Fibroblast of lung (primary cell): ENCODE results near the gene ITPK1.

Experiments
- EZH2 ChIP-seq: IDR thresholded peaks from 2 replicates; pipeline ENCODE4 v1.5.1; 2012; ENCODE audit warnings: low read length, control low read depth, mild to moderate bottlenecking; ENCODE audit errors: missing control alignments
- TF ChIP-seq, protein P1 (sequence below), 2 donors: IDR thresholded peaks in 1 of 2; conservative IDR thresholded peaks in 1 of 2; 1 replicate in 1 of 2; 2 replicates in 1 of 2; pipeline ENCODE4 v1.5.1; 2011 to 2012; ENCODE audit warnings: low read length in 2 of 2, control low read depth in 1 of 2, inconsistent platforms in 1 of 2, low read depth in 1 of 2, mild to moderate bottlenecking in 1 of 2

DNA sequence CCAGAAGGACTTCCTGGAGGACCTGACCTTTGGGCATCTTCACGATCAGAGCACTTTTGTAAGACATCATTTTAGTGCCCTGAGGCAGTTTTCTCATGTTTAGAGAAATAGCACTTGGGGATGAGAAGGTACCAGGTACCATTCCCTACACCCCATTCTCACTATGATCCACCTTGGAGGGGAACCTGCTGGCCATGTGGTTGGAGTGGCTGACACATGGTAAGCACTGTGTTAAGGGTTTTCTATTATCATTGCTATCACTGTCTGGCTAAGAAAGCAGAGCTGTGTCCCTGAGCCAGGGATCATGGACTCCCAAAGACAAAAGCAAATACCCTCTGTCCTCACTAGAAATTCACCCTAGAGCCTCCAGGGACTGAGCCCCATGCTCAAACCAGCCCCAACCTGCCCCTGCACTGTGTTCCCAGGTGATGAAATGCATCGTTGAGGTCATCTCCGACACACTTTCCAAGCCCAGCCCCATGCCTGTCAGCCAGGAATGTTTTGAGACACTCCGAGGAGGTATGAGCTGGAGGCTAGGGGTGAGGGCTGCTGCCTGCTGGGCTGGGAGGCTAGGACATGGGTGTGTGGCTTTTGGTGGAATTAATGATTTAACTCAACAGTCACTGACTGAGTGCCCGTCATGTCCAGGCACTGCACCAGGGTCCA lies 189.4 kb downstream of the ITPK1 start:
- TF ChIP-seq, protein P1, sequence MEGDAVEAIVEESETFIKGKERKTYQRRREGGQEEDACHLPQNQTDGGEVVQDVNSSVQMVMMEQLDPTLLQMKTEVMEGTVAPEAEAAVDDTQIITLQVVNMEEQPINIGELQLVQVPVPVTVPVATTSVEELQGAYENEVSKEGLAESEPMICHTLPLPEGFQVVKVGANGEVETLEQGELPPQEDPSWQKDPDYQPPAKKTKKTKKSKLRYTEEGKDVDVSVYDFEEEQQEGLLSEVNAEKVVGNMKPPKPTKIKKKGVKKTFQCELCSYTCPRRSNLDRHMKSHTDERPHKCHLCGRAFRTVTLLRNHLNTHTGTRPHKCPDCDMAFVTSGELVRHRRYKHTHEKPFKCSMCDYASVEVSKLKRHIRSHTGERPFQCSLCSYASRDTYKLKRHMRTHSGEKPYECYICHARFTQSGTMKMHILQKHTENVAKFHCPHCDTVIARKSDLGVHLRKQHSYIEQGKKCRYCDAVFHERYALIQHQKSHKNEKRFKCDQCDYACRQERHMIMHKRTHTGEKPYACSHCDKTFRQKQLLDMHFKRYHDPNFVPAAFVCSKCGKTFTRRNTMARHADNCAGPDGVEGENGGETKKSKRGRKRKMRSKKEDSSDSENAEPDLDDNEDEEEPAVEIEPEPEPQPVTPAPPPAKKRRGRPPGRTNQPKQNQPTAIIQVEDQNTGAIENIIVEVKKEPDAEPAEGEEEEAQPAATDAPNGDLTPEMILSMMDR (conservative IDR thresholded peaks at IDR 0.05 in 1 of 2, IDR thresholded peaks at IDR 0.05 in 1 of 2; ENCODE audit: low read depth in 1 of 2, low read length in 2 of 2) = no peak
- TF ChIP-seq EZH2 = no peak
